ENCODE results near the gene MYOM1. TPM values are rescaled to one million over a fixed set of nuclear protein-coding genes. Genes with fewer than 3 reads are reported as not detected.

The MYOM1 gene
- total and polyA plus RNA-seq, 2 experiments from 2014 or later = 1.1 to 1.8 TPM

DNA sequence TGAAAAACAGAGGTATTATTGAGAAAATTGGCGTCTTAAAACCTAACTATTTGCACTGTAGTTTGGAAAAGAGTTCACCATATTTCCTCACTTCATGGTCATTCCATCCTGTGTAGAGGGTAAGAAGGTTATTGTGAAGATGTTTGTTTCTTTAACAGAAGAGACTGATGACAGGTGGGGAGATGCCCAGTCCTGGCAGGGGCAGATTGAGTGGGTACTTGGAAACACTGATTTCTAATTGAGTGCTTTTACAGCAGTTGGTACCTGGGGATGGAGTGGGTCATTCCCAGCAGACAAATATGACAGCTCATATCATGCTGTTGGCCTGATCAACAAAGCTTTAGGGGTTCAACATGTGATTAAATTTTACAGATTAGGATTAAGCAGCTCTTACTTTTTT, 67.5 kb downstream of the MYOM1 start:
- 88% methylated on average over 1 of the region's 1 CpG for WGBS (ENCODE audit: low lambda C conversion rate, missing lambda C conversion rate)
- Histone ChIP-seq H3K4me1 (ENCODE audit: insufficient read depth) (peaks cover 4% of the 10 kb centered on the region), H3K4me3 (no peak overlapping the region), H3K27me3 (no peaks in the 10 kb centered on the region), H3K79me2 (no peaks in the 10 kb centered on the region), H3K36me3 (replicated peaks; ENCODE audit: insufficient read depth, low read depth) (no peaks in the 10 kb centered on the region), H3K9me3 (ENCODE audit: low read depth) (no peaks in the 10 kb centered on the region), H3K27ac (no peak overlapping the region), H2AFZ (no peak overlapping the region), H4K20me1 (ENCODE audit: insufficient read depth, poor library complexity, severe bottlenecking) (no peaks in the 10 kb centered on the region), H3K9me2 (replicated peaks; ENCODE audit: insufficient read depth) (no peaks in the 10 kb centered on the region), H3K4me2 (no peak overlapping the region)
- no peak for TF ChIP-seq EZH2 (IDR thresholded peaks at IDR 0.05; ENCODE audit: borderline replicate concordance)
- no peak for DNase-seq (ENCODE audit: low spot score)

DNA sequence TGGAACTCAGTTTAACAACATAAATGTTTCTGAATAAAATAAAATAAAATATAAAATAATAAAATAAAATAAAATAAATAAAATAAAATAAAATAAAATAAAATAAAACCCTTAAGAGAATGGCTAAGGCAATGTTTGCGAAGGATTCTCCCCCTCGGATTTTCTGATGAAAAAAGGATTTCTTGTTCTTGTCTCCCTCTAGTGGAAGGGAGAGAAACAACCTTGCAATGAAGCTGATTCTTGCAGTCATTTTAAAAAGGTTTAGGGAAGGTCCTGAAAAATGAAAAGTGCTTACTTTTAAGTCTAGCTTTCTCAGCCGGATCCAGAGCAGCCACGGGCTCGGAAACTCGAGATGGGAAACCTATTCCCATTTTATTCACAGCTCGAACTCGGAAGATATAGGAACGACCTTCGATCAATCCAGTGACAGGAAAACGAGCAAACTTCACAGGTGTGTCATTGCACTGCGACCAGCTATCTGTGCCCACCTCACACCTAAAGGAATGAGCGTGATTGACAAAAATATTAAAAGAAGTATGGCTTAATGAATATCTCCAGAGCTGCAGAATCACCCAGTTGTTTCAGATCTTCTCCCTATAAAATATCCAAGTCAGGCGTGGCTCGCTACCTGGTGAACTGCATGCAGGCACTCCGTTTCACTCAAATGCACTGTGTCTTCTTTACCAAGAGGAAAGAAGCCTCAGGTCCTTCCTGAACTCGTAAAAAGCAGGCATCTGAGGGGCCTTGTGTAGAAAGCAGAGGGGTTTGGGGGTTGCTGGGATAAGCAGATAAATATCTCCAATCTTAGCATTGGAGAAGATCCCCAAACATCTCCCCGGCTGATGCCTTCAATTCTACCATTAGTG, 68.1 kb downstream of the MYOM1 start:
- no peaks in the 10 kb centered on the region for H3K79me2 ChIP-seq
- H3K4me3 ChIP-seq = no peak overlapping the region
- DNase-seq (ENCODE audit: low spot score) = peak; percentile 35
- H2AFZ ChIP-seq = no peak overlapping the region
- H3K9me2 ChIP-seq (replicated peaks; ENCODE audit: insufficient read depth) = no peaks in the 10 kb centered on the region
- H3K27me3 ChIP-seq = no peaks in the 10 kb centered on the region
- no peaks in the 10 kb centered on the region for H3K36me3 ChIP-seq (replicated peaks; ENCODE audit: insufficient read depth, low read depth)
- peak overlapping the region; percentile 1 for H3K4me2 ChIP-seq
- no peaks in the 10 kb centered on the region for H3K9me3 ChIP-seq (ENCODE audit: low read depth)
- H4K20me1 ChIP-seq (ENCODE audit: insufficient read depth, poor library complexity, severe bottlenecking) = no peaks in the 10 kb centered on the region
- H3K27ac ChIP-seq = no peak overlapping the region
- WGBS (ENCODE audit: low lambda C conversion rate, missing lambda C conversion rate) = 53% methylated on average over 18 of the region's 18 CpGs
- TF ChIP-seq EZH2 (IDR thresholded peaks at IDR 0.05; ENCODE audit: borderline replicate concordance) = no peak
- TF ChIP-seq EZH2phosphoT487 (IDR thresholded peaks at IDR 0.05; ENCODE audit: low read depth, severe bottlenecking, unreplicated experiment) = no peak
- TF ChIP-seq CTCF (IDR thresholded peaks at IDR 0.05; ENCODE audit: poor library complexity) = peak; percentile 81
- H3K4me1 ChIP-seq (ENCODE audit: insufficient read depth) = peaks cover 4% of the 10 kb centered on the region

DNA sequence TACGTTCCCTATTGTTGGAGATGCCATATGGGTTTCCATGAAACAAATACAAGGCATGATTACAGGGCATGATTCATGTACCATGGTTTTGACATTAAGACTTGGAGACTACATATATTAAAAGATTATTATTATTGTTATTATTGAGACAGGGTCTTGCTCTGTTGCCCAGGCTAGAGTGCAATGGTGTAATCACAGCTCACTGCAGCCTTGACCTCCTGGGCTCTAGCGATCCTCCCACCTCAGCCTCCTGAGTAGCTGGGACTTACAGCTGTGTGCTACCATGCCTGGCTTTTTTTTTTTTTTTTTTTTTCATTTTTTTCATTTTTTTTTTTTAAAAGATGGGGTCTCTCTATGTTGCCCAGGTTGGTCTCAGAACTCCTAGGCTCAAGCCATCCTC, 69.1 kb downstream of the MYOM1 start:
- Histone ChIP-seq H3K4me1 (ENCODE audit: insufficient read depth) (no peaks in the 10 kb centered on the region), H2AFZ (no peak overlapping the region), H3K4me3 (no peak overlapping the region), H3K36me3 (replicated peaks; ENCODE audit: insufficient read depth, low read depth) (no peaks in the 10 kb centered on the region), H3K27me3 (no peaks in the 10 kb centered on the region), H4K20me1 (ENCODE audit: insufficient read depth, poor library complexity, severe bottlenecking) (no peaks in the 10 kb centered on the region), H3K79me2 (no peaks in the 10 kb centered on the region), H3K9me3 (ENCODE audit: low read depth) (no peaks in the 10 kb centered on the region), H3K27ac (no peak overlapping the region), H3K9me2 (replicated peaks; ENCODE audit: insufficient read depth) (no peaks in the 10 kb centered on the region), H3K4me2 (no peak overlapping the region)
- TF ChIP-seq CTCF (IDR thresholded peaks at IDR 0.05; ENCODE audit: poor library complexity) (no peak), EZH2phosphoT487 (IDR thresholded peaks at IDR 0.05; ENCODE audit: low read depth, severe bottlenecking, unreplicated experiment) (no peak), EZH2 (IDR thresholded peaks at IDR 0.05; ENCODE audit: borderline replicate concordance) (no peak)
- WGBS (ENCODE audit: low lambda C conversion rate, missing lambda C conversion rate) = 98% methylated on average over 2 of the region's 2 CpGs
- DNase-seq (ENCODE audit: low spot score) = no peak

DNA sequence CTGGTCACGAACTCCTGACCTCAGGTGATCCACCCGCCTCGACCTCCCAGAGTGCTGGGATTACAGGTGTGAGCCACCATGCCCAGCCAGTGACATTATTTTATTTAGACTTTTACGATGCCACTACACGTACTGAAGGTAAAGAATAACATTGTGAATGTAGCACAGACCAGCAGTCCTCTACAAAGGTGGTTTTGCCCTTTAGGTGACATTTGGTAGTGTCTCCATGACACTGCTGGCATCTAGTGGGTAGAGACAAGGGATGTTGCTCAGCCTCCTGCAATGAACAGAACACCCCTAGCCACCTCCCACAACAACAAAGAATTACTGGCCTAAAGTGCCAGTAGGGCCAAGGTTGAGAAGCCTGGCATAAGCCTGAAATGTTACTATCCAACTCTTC, 69.5 kb downstream of the MYOM1 start:
- H3K27ac ChIP-seq = no peak overlapping the region
- no peaks in the 10 kb centered on the region for H3K79me2 ChIP-seq
- no peaks in the 10 kb centered on the region for H3K9me3 ChIP-seq (ENCODE audit: low read depth)
- H3K4me3 ChIP-seq = no peak overlapping the region
- H3K4me2 ChIP-seq = no peak overlapping the region
- H3K36me3 ChIP-seq (replicated peaks; ENCODE audit: insufficient read depth, low read depth) = no peaks in the 10 kb centered on the region
- WGBS (ENCODE audit: low lambda C conversion rate, missing lambda C conversion rate) = 89% methylated on average over 5 of the region's 5 CpGs
- no peaks in the 10 kb centered on the region for H3K27me3 ChIP-seq
- H4K20me1 ChIP-seq (ENCODE audit: insufficient read depth, poor library complexity, severe bottlenecking) = no peaks in the 10 kb centered on the region
- H2AFZ ChIP-seq = no peak overlapping the region
- TF ChIP-seq CTCF (IDR thresholded peaks at IDR 0.05; ENCODE audit: poor library complexity) (no peak), EZH2 (IDR thresholded peaks at IDR 0.05; ENCODE audit: borderline replicate concordance) (no peak), EZH2phosphoT487 (IDR thresholded peaks at IDR 0.05; ENCODE audit: low read depth, severe bottlenecking, unreplicated experiment) (no peak)
- no peaks in the 10 kb centered on the region for H3K4me1 ChIP-seq (ENCODE audit: insufficient read depth)
- H3K9me2 ChIP-seq (replicated peaks; ENCODE audit: insufficient read depth) = no peaks in the 10 kb centered on the region
- no peak for DNase-seq (ENCODE audit: low spot score)

All from hepatocyte (in vitro differentiated cells).